ENCODE results near the gene NUDT3. TPM values are rescaled to one million over a fixed set of nuclear protein-coding genes. Genes with fewer than 3 reads are reported as not detected.

Gene NUDT3
- total and polyA plus RNA-seq, 2 experiments from 2014 or later, result 12.1 to 31.1 TPM

- Mint-ChIP-seq H3K27ac (peak overlapping the region; percentile 99), H3K9me3 (peaks cover 7% of the 10 kb centered on the region; the same call in 2 of the 3 replicates), H3K4me1 (peaks cover 36% of the 10 kb centered on the region), H3K27me3 (ENCODE audit: insufficient read depth, low read depth, poor library complexity) (peaks cover 30% of the 10 kb centered on the region), H3K4me3 (peak overlapping the region; percentile 93), H3K36me3 (ENCODE audit: low read depth) (peaks cover 24% of the 10 kb centered on the region)
- H2AFZ ChIP-seq, result no peak overlapping the region
- peaks cover 41% of the 10 kb centered on the region for H3F3A ChIP-seq (replicated peaks; ENCODE audit: low read depth)
- peaks cover 42% of the 10 kb centered on the region for H3K79me2 ChIP-seq (replicated peaks; ENCODE audit: insufficient read depth)
- H3K4me2 ChIP-seq, result peak overlapping the region; percentile 100
- H3K4me3 ChIP-seq, result peak overlapping the region; percentile 97
- H3K9me2 ChIP-seq (ENCODE audit: insufficient read depth), result no peaks in the 10 kb centered on the region
- H3K27ac ChIP-seq (ENCODE audit: low read depth), result peak overlapping the region; percentile 100
- DNase-seq (ENCODE audit: low spot score) (peak; percentile 98), ATAC-seq (peak; percentile 68)
- H3K4me1 ChIP-seq (ENCODE audit: insufficient read depth), result peaks cover 40% of the 10 kb centered on the region
- H4K20me1 ChIP-seq (replicated peaks; ENCODE audit: insufficient read depth), result peaks cover 25% of the 10 kb centered on the region
- no peak for TF ChIP-seq CTCF (conservative IDR thresholded peaks at IDR 0.05; ENCODE audit: low read depth in 2 of 2)
- no peak for TF ChIP-seq ZNF331 (CRISPR knock-in tag; IDR thresholded peaks at IDR 0.05; ENCODE audit: low read depth)
- peak; percentile 69 for TF ChIP-seq POLR2AphosphoS5 (IDR thresholded peaks at IDR 0.05; ENCODE audit: low read depth)
- TF ChIP-seq ZNF462 (CRISPR knock-in tag; IDR thresholded peaks at IDR 0.05), result no peak
- no peak for TF ChIP-seq EZH2 (IDR thresholded peaks at IDR 0.05; ENCODE audit: low read depth, unreplicated experiment)
- TF ChIP-seq REST (IDR thresholded peaks at IDR 0.05; ENCODE audit: unreplicated experiment), result no peak
- no peak for TF ChIP-seq JUNB (IDR thresholded peaks at IDR 0.05; ENCODE audit: unreplicated experiment)
- TF ChIP-seq EZH2phosphoT487 (IDR thresholded peaks at IDR 0.05; ENCODE audit: unreplicated experiment), result no peak
- no peak for TF ChIP-seq NANOG (IDR thresholded peaks at IDR 0.05; ENCODE audit: borderline replicate concordance)
- peak; percentile 21; the same call in 1 of the 2 replicates for TF ChIP-seq ETS1 (IDR thresholded peaks at IDR 0.05)
- TF ChIP-seq CREB1 (CRISPR knock-in tag; IDR thresholded peaks at IDR 0.05; ENCODE audit: low read depth), result peak; percentile 44; the same call in 1 of the 2 replicates
- TF ChIP-seq ZNF114 (CRISPR knock-in tag; IDR thresholded peaks at IDR 0.05), result no peak
- TF ChIP-seq STAT1 (IDR thresholded peaks at IDR 0.05; ENCODE audit: unreplicated experiment), result no peak
- H3K27me3 ChIP-seq (ENCODE audit: insufficient read depth), result no peaks in the 10 kb centered on the region
- peaks cover 17% of the 10 kb centered on the region; the same call in 1 of the 2 replicates for H3K36me3 ChIP-seq (ENCODE audit: insufficient read depth)
These were observed 156.9 kb downstream of the NUDT3 start for GRCh38 chr6:34235307-34236130.
